HUES48 (cell line): ENCODE data around the gene KCNK16.

ENCODE experiments used
- H3K27ac ChIP-seq: one replicate; pipeline ENCODE4 v1.7.0; 2013; ENCODE audit warnings: low read depth, low read length, inconsistent platforms
- H3K27me3 ChIP-seq: 2 replicates; pipeline ENCODE4 v1.6.1; 2013; ENCODE audit warnings: mild to moderate bottlenecking, low read length; ENCODE audit not compliant: control insufficient read depth, insufficient read depth
- H3K36me3 ChIP-seq: 2 replicates; pipeline ENCODE4 v1.6.1; 2013; ENCODE audit warnings: low read length; ENCODE audit not compliant: control insufficient read depth, insufficient read depth
- H3K4me1 ChIP-seq: 2 replicates; pipeline ENCODE4 v1.6.1; 2013; ENCODE audit warnings: mild to moderate bottlenecking, low read length; ENCODE audit not compliant: control insufficient read depth, insufficient read depth
- H3K4me3 ChIP-seq: 2 replicates; pipeline ENCODE4 v1.5.1; 2013; ENCODE audit warnings: mild to moderate bottlenecking, low read depth, low read length
- H3K9ac ChIP-seq: 2 replicates; pipeline ENCODE4 v1.6.1; 2013; ENCODE audit warnings: mild to moderate bottlenecking, low read depth, low read length, moderate library complexity
- H3K9me3 ChIP-seq: 2 replicates; pipeline ENCODE4 v1.6.1; 2013; ENCODE audit warnings: low read length; ENCODE audit not compliant: control insufficient read depth, insufficient read depth

Gene KCNK16

DNA sequence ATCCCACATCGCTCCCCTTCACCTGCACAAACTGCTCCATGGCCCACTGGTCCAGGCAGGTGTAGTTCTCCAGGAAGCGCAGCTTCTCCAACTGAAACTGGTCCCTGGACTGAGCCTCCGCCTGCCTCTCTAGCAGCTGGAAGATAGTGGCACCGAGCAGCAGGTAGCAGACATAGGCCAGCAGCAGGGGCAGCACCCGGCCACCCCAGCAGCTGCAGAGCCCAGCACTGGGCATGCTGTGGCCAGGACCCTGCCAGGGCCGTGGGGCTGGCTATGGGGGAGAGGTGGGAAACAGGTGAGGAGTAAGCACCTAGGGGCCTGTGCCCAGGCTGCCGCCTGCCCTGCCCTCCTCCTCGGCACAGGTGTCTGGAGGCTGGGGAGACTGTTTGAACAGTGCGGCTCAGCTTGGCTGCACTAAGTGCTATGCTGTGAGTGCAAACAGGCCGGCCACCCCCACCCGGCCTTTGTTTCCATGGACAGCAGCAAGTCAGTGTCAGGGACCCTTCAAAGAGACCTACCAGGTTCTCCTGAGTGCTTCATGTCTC lies at the start of gene KCNK16:
Gene KCNK16, minus strand, starts transcription at position 397 of the 545 bp plus-strand sequence. Its CDS starts 162 bp downstream, at position 235.
- Histone ChIP-seq H3K4me1 (no peaks in the 10 kb centered on the region), H3K9me3 (no peaks in the 10 kb centered on the region), H3K4me3 (no peak within 1 kb of the TSS), H3K9ac (no peak within 1 kb of the TSS), H3K36me3 (no peaks in the 10 kb centered on the region), H3K27ac (no peak within 1 kb of the TSS), H3K27me3 (no peaks in the 10 kb centered on the region)

DNA sequence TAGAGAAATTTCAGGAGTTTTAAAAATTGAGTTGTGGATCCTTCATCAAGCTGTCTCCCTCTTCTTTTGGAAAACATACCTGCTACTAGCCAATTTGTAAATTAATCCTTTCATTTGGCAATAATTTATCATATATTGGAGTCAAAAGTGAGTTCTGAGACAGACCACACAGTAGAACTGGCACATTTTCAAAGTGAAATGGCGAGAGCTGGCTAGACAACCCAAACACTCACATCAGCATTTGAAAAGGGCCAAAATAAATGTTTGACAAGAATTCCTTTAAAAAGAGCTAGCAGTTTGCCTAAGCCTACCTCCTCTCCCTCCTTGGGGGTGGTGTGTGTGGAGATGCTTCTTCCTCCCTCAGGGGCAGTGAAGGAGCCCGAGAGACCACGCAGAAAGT lies 47.9 kb upstream of the KCNK16 start:
- Histone ChIP-seq H3K27ac (no peak overlapping the region), H3K9ac (no peak overlapping the region), H3K9me3 (no peaks in the 10 kb centered on the region), H3K27me3 (no peaks in the 10 kb centered on the region), H3K4me3 (no peak overlapping the region), H3K4me1 (no peaks in the 10 kb centered on the region), H3K36me3 (no peaks in the 10 kb centered on the region)

GRCh38 chr6:39369987-39370386 lies 47.5 kb upstream of the KCNK16 start:
- no peak overlapping the region for H3K27ac ChIP-seq
- no peaks in the 10 kb centered on the region for H3K4me1 ChIP-seq
- H3K36me3 ChIP-seq, result no peaks in the 10 kb centered on the region
- H3K27me3 ChIP-seq, result no peaks in the 10 kb centered on the region
- H3K4me3 ChIP-seq, result no peak overlapping the region
- no peaks in the 10 kb centered on the region for H3K9me3 ChIP-seq
- no peak overlapping the region for H3K9ac ChIP-seq

DNA sequence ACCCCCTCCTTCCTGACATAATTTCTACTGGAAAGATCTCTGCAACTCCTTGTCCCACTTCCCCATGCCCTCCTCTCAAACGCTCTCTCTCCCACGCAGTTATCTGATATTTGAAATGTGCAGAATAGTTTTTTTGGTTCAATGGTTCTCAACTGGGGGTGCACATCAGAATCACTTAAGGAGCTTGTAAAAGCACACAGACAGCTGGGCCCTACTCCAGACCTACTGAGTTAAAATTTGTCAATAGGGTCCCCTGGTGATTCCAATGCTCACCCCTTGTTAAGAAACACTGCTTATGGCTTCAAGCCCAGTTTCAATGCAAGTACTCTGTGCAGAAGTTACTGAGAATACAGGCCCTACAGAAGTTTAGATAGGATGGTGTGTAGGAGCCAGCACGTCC lies 45.2 kb upstream of the KCNK16 start:
- Histone ChIP-seq H3K9me3 (no peaks in the 10 kb centered on the region), H3K4me1 (no peaks in the 10 kb centered on the region), H3K36me3 (no peaks in the 10 kb centered on the region), H3K4me3 (no peak overlapping the region), H3K27ac (no peak overlapping the region), H3K27me3 (no peaks in the 10 kb centered on the region), H3K9ac (no peak overlapping the region)

DNA sequence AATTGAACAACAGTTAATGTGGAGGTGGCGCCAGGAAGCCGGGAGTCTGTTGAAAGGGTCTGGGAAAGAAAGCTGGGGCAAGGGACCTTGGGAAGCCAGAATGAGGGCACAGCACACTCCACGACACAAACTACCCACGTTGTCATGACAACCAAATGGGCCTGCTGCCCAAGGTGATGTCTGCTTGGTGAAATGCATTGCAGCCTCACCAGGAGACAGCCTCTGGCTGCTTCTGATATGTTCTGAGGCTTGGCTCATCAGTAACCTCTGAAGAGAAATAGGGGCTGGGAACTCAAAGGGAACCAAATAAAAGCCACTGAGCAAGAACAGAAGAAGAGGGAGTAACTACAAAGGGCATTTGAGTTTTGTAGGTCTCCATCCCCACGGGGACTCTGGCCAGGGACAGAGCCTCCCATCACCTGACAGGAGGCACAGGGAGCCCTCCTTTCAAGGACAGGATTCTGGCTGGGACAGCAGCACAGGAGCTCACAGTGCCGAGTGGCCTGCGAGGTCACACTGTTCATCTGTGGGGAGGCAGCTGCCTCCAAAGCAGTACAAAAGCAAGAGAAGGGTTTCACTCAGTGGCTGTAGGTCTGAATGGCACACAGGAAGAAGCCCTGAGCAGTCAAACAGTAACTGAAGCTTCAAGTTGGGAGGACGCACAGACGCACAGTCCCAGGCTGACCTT lies 44.6 kb upstream of the KCNK16 start:
- Histone ChIP-seq H3K27ac (no peak overlapping the region), H3K4me1 (peaks cover 6% of the 10 kb centered on the region; the same call in 1 of the 2 replicates), H3K9me3 (no peaks in the 10 kb centered on the region), H3K9ac (no peak overlapping the region), H3K4me3 (no peak overlapping the region), H3K36me3 (no peaks in the 10 kb centered on the region), H3K27me3 (no peaks in the 10 kb centered on the region)

DNA sequence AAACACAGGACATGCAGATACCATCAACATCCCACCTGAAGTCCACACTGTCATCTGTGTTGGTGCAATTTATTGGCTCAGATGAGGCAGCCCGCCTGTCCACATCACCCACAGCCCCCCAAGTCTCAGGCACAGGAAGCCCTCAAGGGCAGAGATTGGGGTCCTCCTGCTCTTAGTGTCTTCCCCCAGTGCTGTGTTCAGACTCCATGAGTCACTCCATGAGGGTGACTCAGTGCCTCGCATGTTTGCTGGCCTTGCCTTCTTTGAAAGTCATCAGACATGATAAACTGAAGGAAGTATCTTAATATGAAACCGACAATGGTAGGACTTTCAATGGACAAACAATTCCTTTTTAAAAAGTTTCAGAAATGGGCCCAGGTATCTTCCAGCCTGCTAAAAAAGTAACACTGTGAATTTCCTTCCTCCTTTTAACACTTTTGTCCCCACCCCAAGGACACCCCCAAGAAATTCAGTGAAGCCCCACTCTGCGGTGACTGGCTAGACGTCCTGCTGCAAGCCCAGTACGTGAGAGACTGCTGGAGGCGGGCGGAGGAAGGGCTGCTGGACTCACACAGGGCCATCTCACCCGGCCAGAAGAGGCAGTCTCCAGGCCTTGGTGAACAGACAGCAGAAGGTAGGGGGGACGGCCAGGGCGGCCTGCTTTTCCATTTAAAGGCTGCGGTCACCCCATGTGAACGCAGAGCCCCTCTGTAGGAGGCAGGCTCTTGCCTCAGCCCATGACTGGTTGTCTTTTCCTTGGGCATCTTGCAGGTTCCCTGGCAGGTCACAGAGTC lies 43.0 kb upstream of the KCNK16 start:
- Histone ChIP-seq H3K9ac (no peak overlapping the region), H3K27me3 (no peaks in the 10 kb centered on the region), H3K4me3 (no peak overlapping the region), H3K4me1 (peaks cover 6% of the 10 kb centered on the region; the same call in 1 of the 2 replicates), H3K27ac (no peak overlapping the region), H3K36me3 (no peaks in the 10 kb centered on the region), H3K9me3 (no peaks in the 10 kb centered on the region)

- H3K4me3 ChIP-seq, result no peak overlapping the region
- no peaks in the 10 kb centered on the region for H3K9me3 ChIP-seq
- no peaks in the 10 kb centered on the region for H3K36me3 ChIP-seq
- no peak overlapping the region for H3K27ac ChIP-seq
- H3K27me3 ChIP-seq, result no peaks in the 10 kb centered on the region
- H3K9ac ChIP-seq, result no peak overlapping the region
- peaks cover 6% of the 10 kb centered on the region; the same call in 1 of the 2 replicates for H3K4me1 ChIP-seq
These were observed 40.8 kb upstream of the KCNK16 start for GRCh38 chr6:39363280-39363679.

DNA sequence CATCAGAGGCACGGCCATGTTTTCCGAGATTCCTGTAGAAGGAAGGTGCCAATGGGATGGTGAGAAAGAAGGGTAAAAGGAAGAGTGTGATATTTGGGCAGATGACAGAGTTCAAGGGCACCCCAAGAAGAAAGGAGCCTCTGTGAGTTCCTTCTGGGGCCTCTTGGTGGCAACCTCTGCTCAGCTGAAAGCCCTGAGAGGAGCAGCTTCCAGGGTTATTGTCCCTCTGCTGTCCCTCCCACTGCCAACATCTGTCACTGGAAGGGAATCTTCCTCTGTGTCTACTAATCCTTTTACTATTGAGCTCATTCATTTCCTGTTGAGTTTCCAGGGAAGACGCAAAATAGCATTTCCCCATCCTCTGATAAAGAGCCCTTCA lies 40.0 kb upstream of the KCNK16 start:
- no peak overlapping the region for H3K9ac ChIP-seq
- H3K27me3 ChIP-seq, result no peaks in the 10 kb centered on the region
- no peak overlapping the region for H3K4me3 ChIP-seq
- no peaks in the 10 kb centered on the region for H3K36me3 ChIP-seq
- no peaks in the 10 kb centered on the region for H3K9me3 ChIP-seq
- no peak overlapping the region for H3K27ac ChIP-seq
- H3K4me1 ChIP-seq, result peaks cover 6% of the 10 kb centered on the region; the same call in 1 of the 2 replicates

DNA sequence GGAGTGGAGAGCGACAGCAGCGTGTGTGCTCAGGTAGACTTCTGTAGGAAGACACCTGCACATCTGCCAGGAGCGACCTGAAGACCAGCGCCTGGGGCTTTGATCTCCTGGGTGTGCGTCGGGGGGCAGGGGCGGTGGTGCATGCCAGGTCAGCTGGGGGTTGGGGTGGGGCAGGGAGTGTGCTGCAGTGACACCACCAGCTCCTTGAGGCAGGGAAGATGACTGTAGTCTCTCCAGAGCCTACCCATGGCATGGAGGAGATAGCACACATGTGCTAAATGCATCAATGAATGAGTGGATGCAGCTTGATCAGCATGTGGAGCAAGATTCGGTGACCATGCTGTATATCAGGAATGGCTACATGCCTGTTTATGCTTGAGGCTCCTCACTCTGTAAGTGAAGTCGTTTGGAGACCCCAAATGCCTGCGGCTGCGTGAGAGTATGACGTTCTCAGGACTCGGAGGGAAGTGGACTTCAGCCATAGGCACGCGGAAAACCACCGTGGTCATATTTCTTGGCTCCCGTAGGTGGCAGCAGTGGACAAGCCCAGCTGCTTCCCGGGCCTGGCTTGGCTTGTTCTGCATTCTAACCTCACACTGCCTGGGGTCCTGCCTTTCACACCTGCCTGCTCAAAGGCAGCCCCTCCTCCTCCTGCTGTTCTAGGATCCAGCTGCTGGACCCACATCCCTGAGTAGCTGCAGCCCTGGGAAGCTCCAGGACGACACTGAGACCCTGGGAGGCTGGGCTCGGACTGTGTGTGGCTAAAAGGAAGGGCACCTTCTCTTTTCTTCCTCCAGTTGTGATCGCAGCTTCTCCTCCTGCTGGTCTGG lies 39.4 kb upstream of the KCNK16 start:
- Histone ChIP-seq H3K4me3 (no peak overlapping the region), H3K9ac (no peak overlapping the region), H3K27ac (no peak overlapping the region), H3K36me3 (no peaks in the 10 kb centered on the region), H3K9me3 (no peaks in the 10 kb centered on the region), H3K27me3 (no peaks in the 10 kb centered on the region), H3K4me1 (peaks cover 6% of the 10 kb centered on the region; the same call in 1 of the 2 replicates)

- Histone ChIP-seq H3K9ac (no peak overlapping the region), H3K4me1 (peaks cover 6% of the 10 kb centered on the region; the same call in 1 of the 2 replicates), H3K27me3 (no peaks in the 10 kb centered on the region)
These were observed 37.9 kb upstream of the KCNK16 start for GRCh38 chr6:39360378-39360777.

More at GRCh38 chr6:39360378-39360777, 37.9 kb upstream of the KCNK16 start:
- H3K4me3 ChIP-seq, result no peak overlapping the region
- no peaks in the 10 kb centered on the region for H3K9me3 ChIP-seq
- no peaks in the 10 kb centered on the region for H3K36me3 ChIP-seq
- H3K27ac ChIP-seq, result no peak overlapping the region
